Superior temporal gyrus (tissue), 1 donor: ENCODE results near the gene VWA3B.
"Not testable (repeated sequence)": the region's sequence is repeated elsewhere in the genome, so short reads cannot be mapped to it uniquely, and the experiment has no call there.

ENCODE experiments used
- DNase-seq: peaks from one replicate; pipeline ENCODE4 v3.0.0-alpha.2; 2016; ENCODE audit errors: extremely low spot score

Gene VWA3B

DNA sequence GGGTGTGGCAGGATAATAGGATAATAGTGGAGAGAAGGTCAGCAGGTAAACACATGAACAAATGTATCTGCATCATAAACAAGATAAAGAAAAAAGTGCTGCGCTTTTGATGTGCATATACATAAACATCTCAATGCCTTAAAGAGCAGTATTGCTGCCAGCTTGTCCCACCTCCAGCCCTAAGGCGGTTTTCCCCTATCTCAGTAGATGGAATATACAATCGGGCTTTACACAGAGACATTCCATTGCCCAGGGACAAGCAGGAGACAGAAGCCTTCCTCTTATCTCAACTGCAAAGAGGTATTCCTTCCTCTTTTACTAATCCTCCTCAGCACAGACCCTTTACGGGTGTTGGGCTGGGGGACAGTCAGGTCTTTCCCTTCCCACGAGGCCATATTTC, 43.1 kb downstream of the VWA3B start:
- DNase-seq = not testable (repeated sequence)

GRCh38 chr2:98134172-98135005, 47.4 kb downstream of the VWA3B start:
- peak; percentile 44 for DNase-seq

- no peak for DNase-seq
These were observed 50.2 kb downstream of the VWA3B start for GRCh38 chr2:98137196-98137595.

GRCh38 chr2:98138978-98139377, 52.0 kb downstream of the VWA3B start:
- not testable (repeated sequence) for DNase-seq

DNA sequence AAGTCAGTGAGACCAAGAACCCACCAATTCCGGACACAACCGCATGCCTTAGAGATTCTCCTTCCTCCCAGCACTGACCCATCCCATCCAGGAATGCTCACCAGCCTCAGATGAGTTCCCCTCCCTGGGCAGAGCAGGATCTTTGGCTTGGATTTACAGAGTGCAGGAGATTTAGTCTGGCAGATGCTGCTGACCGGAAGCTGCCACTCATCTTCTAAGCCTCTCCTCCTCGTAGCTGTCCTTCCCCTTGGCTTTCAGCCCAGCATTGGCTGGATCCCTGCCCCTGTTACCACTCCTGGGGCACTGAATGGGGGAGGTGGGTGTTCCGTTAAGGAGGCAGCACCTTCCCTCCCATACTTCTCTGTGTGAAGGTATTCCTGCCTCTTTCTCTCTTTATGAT, 53.2 kb downstream of the VWA3B start:
- no peak for DNase-seq

- no peak for DNase-seq
These were observed 55.3 kb downstream of the VWA3B start for GRCh38 chr2:98142106-98142791.

GRCh38 chr2:98145070-98145469, 58.1 kb downstream of the VWA3B start:
- DNase-seq = no peak

- DNase-seq = not testable (repeated sequence)
These were observed 60.9 kb downstream of the VWA3B start for GRCh38 chr2:98147900-98148299.

DNA sequence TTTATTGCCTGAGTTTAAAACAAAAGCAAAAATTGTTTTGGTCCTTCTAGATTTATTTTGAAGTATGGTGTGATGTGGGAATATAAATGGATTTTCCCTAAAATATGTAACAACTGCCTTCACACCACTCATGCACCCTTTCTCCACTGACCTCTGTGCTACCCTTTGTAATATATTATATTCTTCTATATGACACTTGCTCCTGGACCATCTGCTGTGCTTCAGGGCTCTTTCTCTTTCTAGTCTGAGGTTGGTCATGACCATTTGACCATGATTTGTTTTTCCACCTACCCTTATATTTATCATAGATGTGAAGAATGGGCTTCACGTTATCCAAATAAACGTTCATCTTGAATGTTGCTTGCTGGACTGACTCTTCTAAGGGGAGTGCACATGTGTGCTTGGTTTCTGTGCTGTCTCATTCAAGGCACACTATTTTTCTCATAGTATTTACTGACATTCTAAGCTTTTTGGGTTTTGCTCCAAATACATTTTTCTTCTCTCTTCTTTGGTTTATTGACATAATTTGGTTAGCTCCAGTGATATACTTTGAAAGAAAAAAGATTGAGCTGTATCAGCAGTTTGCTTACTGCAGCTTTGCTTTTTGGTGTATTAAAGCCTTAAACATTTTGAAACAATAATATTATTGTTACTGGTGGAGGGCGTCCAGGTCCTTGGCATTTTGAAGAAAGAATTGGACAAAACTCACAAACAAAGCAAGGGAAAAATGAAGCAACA, 61.8 kb downstream of the VWA3B start:
- DNase-seq = no peak

- peak; percentile 70 for DNase-seq
These were observed 62.3 kb downstream of the VWA3B start for GRCh38 chr2:98149333-98149697.

DNA sequence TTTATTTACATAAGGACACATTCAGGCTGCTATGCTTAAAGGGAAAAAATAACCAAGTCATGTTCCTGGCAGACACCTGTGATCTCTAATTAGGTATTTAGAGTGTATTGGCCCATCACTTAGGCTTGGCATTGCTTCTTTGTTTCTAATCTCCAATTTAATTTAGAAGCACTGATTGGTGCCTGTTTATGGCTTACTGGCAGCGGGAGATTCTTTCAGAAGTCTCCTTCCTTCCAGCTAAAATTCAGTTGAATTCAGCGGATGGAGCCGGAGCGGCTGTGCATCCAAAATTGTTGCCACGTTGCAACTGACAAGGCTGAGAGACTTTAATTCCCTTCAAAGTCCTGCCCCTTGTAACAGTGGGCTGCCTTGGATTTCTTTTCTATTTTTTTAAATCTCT, 66.5 kb downstream of the VWA3B start:
- DNase-seq = peak; percentile 60

- DNase-seq = no peak
These were observed 68.3 kb downstream of the VWA3B start for GRCh38 chr2:98155291-98155690.

DNA sequence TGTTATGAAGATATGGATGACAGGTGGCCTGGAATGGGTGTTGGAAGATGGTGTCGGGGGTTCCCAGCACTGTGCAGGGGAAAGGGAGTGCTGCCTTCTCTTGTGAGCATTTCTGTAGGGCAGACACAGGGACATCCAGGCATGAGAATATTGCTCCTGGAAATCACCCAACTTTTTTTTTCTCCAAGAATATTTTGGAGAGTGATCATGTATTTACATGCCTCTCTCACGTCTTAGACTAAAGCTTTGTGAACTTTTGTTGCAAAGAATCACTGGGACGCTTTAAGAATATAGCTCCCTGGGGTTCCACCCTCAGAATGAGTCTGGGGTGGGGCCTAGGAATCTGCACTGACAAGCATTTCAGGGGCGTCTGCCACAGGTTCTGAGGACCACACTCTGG, 68.7 kb downstream of the VWA3B start:
- no peak for DNase-seq

DNA sequence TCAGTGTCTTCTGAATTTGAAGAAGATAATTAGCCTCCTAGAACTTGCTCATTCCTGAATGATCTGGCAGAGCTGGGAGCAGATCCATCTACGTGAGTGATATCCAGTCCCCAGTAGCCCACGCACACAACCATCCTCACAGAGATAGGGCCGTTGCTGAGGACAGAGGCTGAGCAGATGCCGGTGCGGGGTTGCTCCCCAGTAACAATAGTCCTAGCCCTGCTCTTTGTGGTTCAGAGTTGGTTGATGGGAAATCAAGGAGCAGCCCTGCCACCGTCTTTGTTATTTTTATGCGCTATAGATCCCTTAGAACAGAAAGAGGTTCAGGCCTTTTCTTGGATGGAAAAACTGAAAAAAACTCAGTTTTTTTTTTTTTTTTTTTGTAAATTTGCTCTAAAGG, 69.3 kb downstream of the VWA3B start:
- DNase-seq = no peak

DNA sequence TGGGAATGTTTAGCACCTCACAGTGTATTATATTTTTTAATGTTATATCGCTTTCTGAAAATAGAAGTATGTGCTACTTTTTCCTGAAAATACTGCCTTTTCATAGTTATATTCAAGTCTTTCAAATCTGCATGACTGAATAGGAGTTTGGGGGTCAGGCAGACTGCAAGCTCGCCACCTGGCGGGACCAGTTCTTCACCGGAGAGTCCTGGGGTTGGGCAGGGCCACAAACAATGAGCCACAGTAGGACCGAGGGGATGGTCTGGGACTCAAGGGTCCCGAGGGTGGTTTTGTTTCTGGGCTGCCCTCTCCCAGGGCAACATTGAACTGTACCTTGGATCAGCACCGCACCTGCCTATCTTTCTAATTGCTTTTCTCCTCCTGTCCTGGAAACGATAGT, 70.6 kb downstream of the VWA3B start:
- DNase-seq = no peak

- no peak for DNase-seq
These were observed 71.3 kb downstream of the VWA3B start for GRCh38 chr2:98158305-98158704.

GRCh38 chr2:98160554-98160953, 73.6 kb downstream of the VWA3B start:
- DNase-seq = no peak

DNA sequence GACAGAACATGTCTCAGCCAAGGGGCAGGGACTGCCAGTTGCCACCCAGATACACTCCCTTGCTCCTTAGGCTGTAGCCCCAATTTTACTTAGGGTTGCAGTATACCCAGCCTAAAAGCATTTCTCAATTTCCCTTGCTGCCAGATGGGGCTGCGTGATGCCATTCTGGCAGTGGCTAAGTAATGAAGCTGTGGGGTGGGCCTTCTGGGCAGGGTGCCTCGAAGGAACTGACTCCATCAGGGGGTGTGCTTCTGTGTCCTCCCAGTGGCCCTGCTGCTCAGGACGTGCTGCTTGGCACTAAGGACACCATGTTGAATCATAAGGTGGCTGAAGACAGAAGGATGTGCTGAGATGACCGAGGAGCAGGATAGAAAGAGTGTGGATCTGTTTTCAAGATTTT, 74.2 kb downstream of the VWA3B start:
- DNase-seq = no peak

- DNase-seq = no peak
These were observed 77.3 kb downstream of the VWA3B start for GRCh38 chr2:98164256-98164655.

DNA sequence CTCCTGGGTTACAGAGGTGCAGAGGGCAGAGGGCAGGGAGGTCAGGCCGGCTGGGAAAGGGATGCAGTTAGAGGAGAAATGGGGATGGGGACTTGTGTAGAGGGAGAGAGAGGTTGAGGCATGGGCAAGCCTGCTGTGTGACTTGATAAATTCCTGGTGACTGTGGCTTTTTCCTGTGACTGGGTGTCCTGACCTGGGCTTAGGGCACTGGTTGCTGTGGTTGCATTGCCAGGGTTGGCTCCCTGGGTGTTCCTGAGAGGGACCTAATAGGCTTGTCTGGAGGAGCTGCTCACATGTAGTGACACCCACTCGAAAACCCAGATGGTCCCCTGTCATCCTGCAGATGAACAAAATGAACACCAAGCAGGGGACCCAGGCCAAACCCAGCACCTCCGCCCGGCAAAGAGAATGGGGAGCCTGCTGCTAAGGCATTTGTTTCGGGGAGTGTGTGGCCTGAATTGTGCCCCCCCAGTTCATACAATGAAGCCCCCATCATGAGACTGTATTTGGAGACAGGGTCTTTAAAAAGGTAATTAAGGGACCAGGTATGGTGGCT, 78.6 kb downstream of the VWA3B start:
- DNase-seq = no peak

- DNase-seq = no peak
These were observed 80.9 kb downstream of the VWA3B start for GRCh38 chr2:98167916-98168315.

DNA sequence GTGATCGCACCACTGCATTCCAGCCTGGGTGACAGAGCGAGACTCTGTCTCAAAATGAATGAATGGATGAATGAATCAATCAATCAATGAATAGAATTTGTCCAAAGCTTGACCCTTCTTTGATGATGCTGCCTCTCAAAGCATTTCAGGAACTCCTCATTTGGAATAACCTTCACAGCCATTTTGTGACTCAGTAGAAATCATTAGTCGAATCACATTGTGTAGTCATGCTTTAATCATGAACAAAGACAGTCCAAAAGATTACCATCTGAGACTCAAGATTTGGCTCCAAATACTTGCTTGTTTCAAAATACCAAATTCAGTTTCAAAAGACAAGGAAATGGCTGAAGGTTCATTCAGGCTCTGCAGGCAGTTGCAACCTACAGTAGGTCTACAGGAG, 83.1 kb downstream of the VWA3B start:
- DNase-seq = no peak
